Measurements from ENCODE around the gene GABRP. TPM values are rescaled to one million over a fixed set of nuclear protein-coding genes. Genes with fewer than 3 reads are reported as not detected.

Gene GABRP, protein sequence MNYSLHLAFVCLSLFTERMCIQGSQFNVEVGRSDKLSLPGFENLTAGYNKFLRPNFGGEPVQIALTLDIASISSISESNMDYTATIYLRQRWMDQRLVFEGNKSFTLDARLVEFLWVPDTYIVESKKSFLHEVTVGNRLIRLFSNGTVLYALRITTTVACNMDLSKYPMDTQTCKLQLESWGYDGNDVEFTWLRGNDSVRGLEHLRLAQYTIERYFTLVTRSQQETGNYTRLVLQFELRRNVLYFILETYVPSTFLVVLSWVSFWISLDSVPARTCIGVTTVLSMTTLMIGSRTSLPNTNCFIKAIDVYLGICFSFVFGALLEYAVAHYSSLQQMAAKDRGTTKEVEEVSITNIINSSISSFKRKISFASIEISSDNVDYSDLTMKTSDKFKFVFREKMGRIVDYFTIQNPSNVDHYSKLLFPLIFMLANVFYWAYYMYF
- not detected in 2 replicates for total RNA-seq

- DNase-seq (ENCODE audit: low read depth) = no peak
- TF ChIP-seq CTCF (conservative IDR thresholded peaks at IDR 0.05; ENCODE audit: low read depth, low read length) = no peak
Observed at GRCh38 chr5:170783498-170784247, at the start of gene GABRP. GABRP (plus strand) TSS chr5:170783725; CDS start chr5:170788616, 4,891 bp downstream.

DNA sequence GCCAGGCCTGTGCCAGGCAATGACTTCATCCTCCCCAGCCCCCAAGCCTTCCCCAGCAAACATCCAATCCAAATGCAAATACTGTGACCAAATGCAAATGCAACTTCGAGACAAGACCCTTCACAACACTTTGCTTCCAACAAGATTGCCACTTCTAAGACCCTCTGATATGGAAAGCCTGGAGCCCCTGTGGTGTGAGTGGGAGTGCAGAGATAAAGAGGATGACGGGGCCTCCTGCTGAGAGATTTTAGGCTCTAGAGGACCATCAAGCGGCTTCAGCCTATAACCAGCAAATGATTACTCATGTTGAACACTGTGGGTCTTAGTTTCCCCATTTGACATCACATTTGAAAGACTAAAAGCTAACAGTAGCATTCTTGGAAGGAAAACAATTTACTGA, 46.6 kb upstream of the GABRP start:
- DNase-seq (ENCODE audit: low read depth) = no peak
- H3K4me3 ChIP-seq (ENCODE audit: low read depth, low read length) = no peak overlapping the region
- TF ChIP-seq CTCF (conservative IDR thresholded peaks at IDR 0.05; ENCODE audit: low read depth, low read length) = no peak

More at GRCh38 chr5:170783498-170784247, at the start of gene GABRP:
- no peak within 1 kb of the TSS for H3K4me3 ChIP-seq (ENCODE audit: low read depth, low read length)

DNA sequence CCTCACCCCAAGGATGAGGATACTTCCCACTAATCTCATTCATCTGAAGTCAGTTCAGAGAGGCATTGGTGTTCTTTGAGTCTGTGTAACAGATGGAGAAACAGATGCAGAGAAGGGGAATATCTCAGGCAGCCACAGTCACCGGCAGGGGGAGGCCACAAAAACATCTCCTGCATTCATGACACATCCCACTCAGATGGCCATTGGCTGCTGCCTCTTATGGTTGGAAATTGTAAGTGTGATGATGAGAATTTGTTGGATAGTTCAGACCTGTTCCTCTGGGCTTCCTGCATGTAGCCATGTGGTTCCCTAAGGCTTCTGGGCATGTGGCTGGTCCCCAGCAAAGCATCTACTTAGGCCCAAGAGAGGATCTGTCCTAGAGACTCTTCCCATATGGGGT, 45.9 kb upstream of the GABRP start:
- no peak for TF ChIP-seq CTCF (conservative IDR thresholded peaks at IDR 0.05; ENCODE audit: low read depth, low read length)
- DNase-seq (ENCODE audit: low read depth) = no peak
- H3K4me3 ChIP-seq (ENCODE audit: low read depth, low read length) = no peak overlapping the region

DNA sequence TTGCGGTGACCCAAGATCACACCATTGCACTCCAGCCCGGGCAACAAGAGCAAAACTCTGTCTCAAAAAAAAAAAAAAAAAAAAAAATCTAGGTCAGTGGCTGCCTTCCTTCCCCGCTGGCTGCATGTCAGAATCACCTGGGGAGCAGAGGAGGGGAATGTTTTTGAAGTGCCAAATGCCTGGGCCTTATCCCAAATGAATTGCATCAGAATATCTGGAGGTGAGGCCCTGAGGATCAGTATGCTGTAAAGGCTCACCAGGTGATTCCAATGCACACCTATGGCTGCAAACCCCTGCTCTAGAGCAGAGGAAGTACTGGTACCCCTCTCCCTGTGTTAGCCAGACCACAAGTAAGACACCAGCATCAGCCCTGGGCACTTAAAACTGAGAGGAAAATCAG, 44.7 kb upstream of the GABRP start:
- no peak for TF ChIP-seq CTCF (conservative IDR thresholded peaks at IDR 0.05; ENCODE audit: low read depth, low read length)
- H3K4me3 ChIP-seq (ENCODE audit: low read depth, low read length) = no peak overlapping the region
- DNase-seq (ENCODE audit: low read depth) = no peak

DNA sequence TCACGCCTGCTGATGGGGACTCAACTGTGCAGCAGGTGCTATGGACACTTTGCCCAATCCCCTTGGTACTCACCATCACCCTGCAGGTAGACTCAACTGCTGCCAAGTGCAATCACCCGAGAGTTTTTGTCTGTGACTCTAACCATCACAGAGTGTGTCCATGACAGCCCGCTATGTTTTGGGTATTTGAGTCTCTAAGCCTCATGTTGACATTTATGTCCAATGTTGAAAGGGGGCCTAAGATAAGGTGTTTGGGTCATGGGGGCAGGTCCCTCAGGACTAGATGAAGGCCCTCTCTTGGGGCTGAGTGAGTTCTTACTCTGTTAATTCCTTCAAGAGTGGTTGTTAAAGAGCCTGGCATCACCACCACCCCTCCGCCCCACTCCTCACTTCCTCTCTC, 44.1 kb upstream of the GABRP start:
- TF ChIP-seq CTCF (conservative IDR thresholded peaks at IDR 0.05; ENCODE audit: low read depth, low read length) = no peak
- H3K4me3 ChIP-seq (ENCODE audit: low read depth, low read length) = no peak overlapping the region
- no peak for DNase-seq (ENCODE audit: low read depth)

GRCh38 chr5:170740551-170741205, 42.8 kb upstream of the GABRP start:
- no peak overlapping the region for H3K4me3 ChIP-seq (ENCODE audit: low read depth, low read length)
- DNase-seq (ENCODE audit: low read depth) = no peak
- TF ChIP-seq CTCF (conservative IDR thresholded peaks at IDR 0.05; ENCODE audit: low read depth, low read length) = no peak

Data from epithelial cell of proximal tubule (primary cell).